Cerebellar cortex (tissue), 1 donor: Measurements from ENCODE around the gene NBPF3.

Source experiments
- DNase-seq: peaks from one replicate; pipeline ENCODE4 v3.0.0-alpha.2; 2015; ENCODE audit warnings: low spot score

NBPF3 gene

GRCh38 chr1:21494196-21494595, 54.3 kb downstream of the NBPF3 start:
- DNase-seq: no peak

GRCh38 chr1:21495225-21495820, 55.4 kb downstream of the NBPF3 start:
- no peak for DNase-seq

GRCh38 chr1:21496063-21496462, 56.1 kb downstream of the NBPF3 start:
- DNase-seq: no peak

- DNase-seq: no peak
Measured at GRCh38 chr1:21496886-21497285, 56.9 kb downstream of the NBPF3 start.

- DNase-seq: no peak
Measured at GRCh38 chr1:21497466-21498061, 57.6 kb downstream of the NBPF3 start.

GRCh38 chr1:21499283-21499950, 59.5 kb downstream of the NBPF3 start:
- DNase-seq: no peak

GRCh38 chr1:21503706-21504377, 63.9 kb downstream of the NBPF3 start:
- DNase-seq: no peak

- DNase-seq: no peak
Measured at GRCh38 chr1:21506804-21507203, 66.9 kb downstream of the NBPF3 start.

GRCh38 chr1:21507511-21508270, 67.8 kb downstream of the NBPF3 start:
- DNase-seq: no peak

- DNase-seq: peak; percentile 23
Measured at GRCh38 chr1:21508580-21509350, 68.8 kb downstream of the NBPF3 start.

- no peak for DNase-seq
Measured at GRCh38 chr1:21509351-21510112, 69.6 kb downstream of the NBPF3 start, which contains the start of gene ALPL. Gene ALPL (plus strand): TSS chr1:21509423. CDS start chr1:21554082, 44,659 bp downstream.

GRCh38 chr1:21510113-21510493, 70.2 kb downstream of the NBPF3 start:
- DNase-seq: no peak

GRCh38 chr1:21510885-21511578, 71.1 kb downstream of the NBPF3 start:
- peak; percentile 18 for DNase-seq

GRCh38 chr1:21511579-21512522, 71.9 kb downstream of the NBPF3 start:
- DNase-seq: peak; percentile 7

- DNase-seq: no peak
Measured at GRCh38 chr1:21514245-21514644, 74.3 kb downstream of the NBPF3 start.

- no peak for DNase-seq
Measured at GRCh38 chr1:21517161-21517589, 77.2 kb downstream of the NBPF3 start.

- DNase-seq: no peak
Measured at GRCh38 chr1:21517660-21518480, 77.9 kb downstream of the NBPF3 start.
